ENCODE measurements around the gene SLC5A1.

DNA sequence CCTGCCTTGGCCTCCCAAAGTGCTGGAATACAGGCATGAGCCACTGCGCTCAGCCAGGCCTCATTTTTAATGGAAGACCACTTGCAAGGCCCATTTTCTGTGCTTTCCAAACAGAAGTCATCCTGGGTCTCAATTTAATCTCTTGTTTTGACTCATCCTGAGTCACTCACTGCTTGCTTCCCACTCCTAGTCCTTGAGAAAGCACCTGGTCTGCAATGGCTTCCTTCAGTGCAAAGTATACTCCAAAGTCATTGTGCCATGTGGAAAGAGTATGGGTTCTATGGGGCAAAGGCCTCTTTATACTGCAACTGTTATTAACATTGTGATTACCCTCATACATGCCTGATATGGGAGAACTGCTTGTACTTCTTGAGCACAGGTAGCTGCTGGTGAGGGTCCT lies 18.3 kb upstream of the SLC5A1 start:
- TF ChIP-seq, protein P1, sequence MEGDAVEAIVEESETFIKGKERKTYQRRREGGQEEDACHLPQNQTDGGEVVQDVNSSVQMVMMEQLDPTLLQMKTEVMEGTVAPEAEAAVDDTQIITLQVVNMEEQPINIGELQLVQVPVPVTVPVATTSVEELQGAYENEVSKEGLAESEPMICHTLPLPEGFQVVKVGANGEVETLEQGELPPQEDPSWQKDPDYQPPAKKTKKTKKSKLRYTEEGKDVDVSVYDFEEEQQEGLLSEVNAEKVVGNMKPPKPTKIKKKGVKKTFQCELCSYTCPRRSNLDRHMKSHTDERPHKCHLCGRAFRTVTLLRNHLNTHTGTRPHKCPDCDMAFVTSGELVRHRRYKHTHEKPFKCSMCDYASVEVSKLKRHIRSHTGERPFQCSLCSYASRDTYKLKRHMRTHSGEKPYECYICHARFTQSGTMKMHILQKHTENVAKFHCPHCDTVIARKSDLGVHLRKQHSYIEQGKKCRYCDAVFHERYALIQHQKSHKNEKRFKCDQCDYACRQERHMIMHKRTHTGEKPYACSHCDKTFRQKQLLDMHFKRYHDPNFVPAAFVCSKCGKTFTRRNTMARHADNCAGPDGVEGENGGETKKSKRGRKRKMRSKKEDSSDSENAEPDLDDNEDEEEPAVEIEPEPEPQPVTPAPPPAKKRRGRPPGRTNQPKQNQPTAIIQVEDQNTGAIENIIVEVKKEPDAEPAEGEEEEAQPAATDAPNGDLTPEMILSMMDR (conservative IDR thresholded peaks at IDR 0.05) = no peak
- TF ChIP-seq ZFX (IDR thresholded peaks at IDR 0.05) = no peak
